Fibroblast of skin of back (primary cell): Measurements from ENCODE around the gene ELOA2.
"Not testable (repeated sequence)": the region's sequence is repeated elsewhere in the genome, so short reads cannot be mapped to it uniquely, and the experiment has no call there.

Experiments used
- DNase-seq: peaks from one replicate; pipeline ENCODE4 v3.0.0-alpha.2; 2013

Gene ELOA2

GRCh38 chr18:47022821-47023220 is 12.6 kb downstream of the ELOA2 start:
- not testable (repeated sequence) for DNase-seq

GRCh38 chr18:47020757-47021156 is 14.7 kb downstream of the ELOA2 start:
- DNase-seq, result not testable (repeated sequence)

GRCh38 chr18:47019870-47020269 is 15.6 kb downstream of the ELOA2 start:
- DNase-seq, result not testable (repeated sequence)
